GM23248 (cell line): Measurements from ENCODE around the gene PRDM16.

ENCODE experiments used
- EZH2 ChIP-seq: fragments of 200-600 bp; sonication (generic); IDR thresholded peaks from 2 replicates; pipeline ENCODE4 v1.6.1; 2018; ENCODE audit warnings: antibody characterized with exemption, mild to moderate bottlenecking; ENCODE audit not compliant: insufficient read depth, poor library complexity, severe bottlenecking
- EZH2phosphoT487 ChIP-seq: fragments of 200-600 bp; sonication (generic); IDR thresholded peaks from 2 replicates; pipeline ENCODE4 v1.6.1; 2018; ENCODE audit warnings: antibody characterized with exemption, moderate library complexity, mild to moderate bottlenecking, low read depth; ENCODE audit not compliant: insufficient read depth

- no peak for TF ChIP-seq EZH2
- TF ChIP-seq EZH2phosphoT487 = no peak
These were observed 180.2 kb downstream of the PRDM16 start for GRCh38 chr1:3249231-3249630.
